HUES48 (cell line): ENCODE results near the gene TMEM255B.

Source experiments
- H3K27ac ChIP-seq: one replicate; pipeline ENCODE4 v1.7.0; 2013; ENCODE audit warnings: low read depth, low read length, inconsistent platforms
- H3K27me3 ChIP-seq: 2 replicates; pipeline ENCODE4 v1.6.1; 2013; ENCODE audit warnings: mild to moderate bottlenecking, low read length; ENCODE audit not compliant: control insufficient read depth, insufficient read depth
- H3K36me3 ChIP-seq: 2 replicates; pipeline ENCODE4 v1.6.1; 2013; ENCODE audit warnings: low read length; ENCODE audit not compliant: control insufficient read depth, insufficient read depth
- H3K4me1 ChIP-seq: 2 replicates; pipeline ENCODE4 v1.6.1; 2013; ENCODE audit warnings: mild to moderate bottlenecking, low read length; ENCODE audit not compliant: control insufficient read depth, insufficient read depth
- H3K4me3 ChIP-seq: 2 replicates; pipeline ENCODE4 v1.5.1; 2013; ENCODE audit warnings: mild to moderate bottlenecking, low read depth, low read length
- H3K9ac ChIP-seq: 2 replicates; pipeline ENCODE4 v1.6.1; 2013; ENCODE audit warnings: mild to moderate bottlenecking, low read depth, low read length, moderate library complexity
- H3K9me3 ChIP-seq: 2 replicates; pipeline ENCODE4 v1.6.1; 2013; ENCODE audit warnings: low read length; ENCODE audit not compliant: control insufficient read depth, insufficient read depth

TMEM255B gene

GRCh38 chr13:113841353-113841650, 82.3 kb downstream of the TMEM255B start:
- no peak overlapping the region; the same call in 1 of the 2 replicates for H3K9ac ChIP-seq
- no peak overlapping the region for H3K27ac ChIP-seq
- peaks cover 5% of the 10 kb centered on the region; the same call in 1 of the 2 replicates for H3K4me1 ChIP-seq
- H3K27me3 ChIP-seq, result no peaks in the 10 kb centered on the region
- no peaks in the 10 kb centered on the region; the same call in 1 of the 2 replicates for H3K36me3 ChIP-seq
- H3K9me3 ChIP-seq, result no peaks in the 10 kb centered on the region
- no peak overlapping the region for H3K4me3 ChIP-seq

- Histone ChIP-seq H3K9me3 (no peaks in the 10 kb centered on the region), H3K36me3 (no peaks in the 10 kb centered on the region; the same call in 1 of the 2 replicates), H3K27me3 (no peaks in the 10 kb centered on the region), H3K27ac (no peak overlapping the region), H3K4me3 (no peak overlapping the region), H3K9ac (no peak overlapping the region), H3K4me1 (peaks cover 5% of the 10 kb centered on the region; the same call in 1 of the 2 replicates)
These were observed 83.5 kb downstream of the TMEM255B start for GRCh38 chr13:113842336-113843062.

GRCh38 chr13:113843063-113843654, 84.1 kb downstream of the TMEM255B start:
- no peak overlapping the region for H3K4me3 ChIP-seq
- H3K9ac ChIP-seq, result no peak overlapping the region
- no peaks in the 10 kb centered on the region for H3K4me1 ChIP-seq
- no peaks in the 10 kb centered on the region for H3K27me3 ChIP-seq
- no peaks in the 10 kb centered on the region for H3K9me3 ChIP-seq
- no peaks in the 10 kb centered on the region; the same call in 1 of the 2 replicates for H3K36me3 ChIP-seq
- no peak overlapping the region for H3K27ac ChIP-seq

- Histone ChIP-seq H3K27ac (no peak overlapping the region), H3K9me3 (no peaks in the 10 kb centered on the region), H3K4me1 (peaks cover 4% of the 10 kb centered on the region; the same call in 1 of the 2 replicates), H3K36me3 (no peaks in the 10 kb centered on the region; the same call in 1 of the 2 replicates), H3K9ac (no peak overlapping the region), H3K27me3 (no peaks in the 10 kb centered on the region), H3K4me3 (no peak overlapping the region)
These were observed 85.0 kb downstream of the TMEM255B start for GRCh38 chr13:113843864-113844556.

GRCh38 chr13:113845055-113845454, 86.0 kb downstream of the TMEM255B start:
- Histone ChIP-seq H3K9ac (no peak overlapping the region), H3K36me3 (no peaks in the 10 kb centered on the region; the same call in 1 of the 2 replicates), H3K4me3 (no peak overlapping the region), H3K9me3 (no peaks in the 10 kb centered on the region), H3K4me1 (peaks cover 5% of the 10 kb centered on the region; the same call in 1 of the 2 replicates), H3K27me3 (no peaks in the 10 kb centered on the region), H3K27ac (no peak overlapping the region)

- Histone ChIP-seq H3K9ac (no peak overlapping the region), H3K9me3 (no peaks in the 10 kb centered on the region), H3K4me3 (no peak overlapping the region), H3K27ac (no peak overlapping the region), H3K27me3 (no peaks in the 10 kb centered on the region), H3K36me3 (no peaks in the 10 kb centered on the region; the same call in 1 of the 2 replicates), H3K4me1 (peaks cover 5% of the 10 kb centered on the region; the same call in 1 of the 2 replicates)
These were observed 87.0 kb downstream of the TMEM255B start for GRCh38 chr13:113845723-113846635.

GRCh38 chr13:113846636-113847318, 87.8 kb downstream of the TMEM255B start:
- Histone ChIP-seq H3K36me3 (no peaks in the 10 kb centered on the region; the same call in 1 of the 2 replicates), H3K27ac (no peak overlapping the region), H3K4me1 (peaks cover 5% of the 10 kb centered on the region; the same call in 1 of the 2 replicates), H3K27me3 (no peaks in the 10 kb centered on the region), H3K9ac (no peak overlapping the region), H3K4me3 (no peak overlapping the region), H3K9me3 (no peaks in the 10 kb centered on the region)

- Histone ChIP-seq H3K9me3 (no peaks in the 10 kb centered on the region), H3K9ac (no peak overlapping the region), H3K27ac (no peak overlapping the region), H3K4me1 (peaks cover 5% of the 10 kb centered on the region; the same call in 1 of the 2 replicates), H3K4me3 (no peak overlapping the region), H3K27me3 (no peaks in the 10 kb centered on the region), H3K36me3 (no peaks in the 10 kb centered on the region; the same call in 1 of the 2 replicates)
These were observed 89.0 kb downstream of the TMEM255B start for GRCh38 chr13:113848020-113848419.

GRCh38 chr13:113848431-113849260, 89.6 kb downstream of the TMEM255B start:
- H3K9ac ChIP-seq, result no peak overlapping the region
- no peaks in the 10 kb centered on the region for H3K27me3 ChIP-seq
- H3K4me3 ChIP-seq, result no peak overlapping the region
- H3K9me3 ChIP-seq, result no peaks in the 10 kb centered on the region
- no peaks in the 10 kb centered on the region; the same call in 1 of the 2 replicates for H3K36me3 ChIP-seq
- H3K4me1 ChIP-seq, result peaks cover 5% of the 10 kb centered on the region; the same call in 1 of the 2 replicates
- H3K27ac ChIP-seq, result no peak overlapping the region
